Activated naive CD4-positive, alpha-beta T cell treated with anti-CD3 and anti-CD28 coated beads, Interleukin-2, amount 50 U/mL, for 72 hours (primary cell): Measurements from ENCODE around the gene ENOX1. TPM values are rescaled to one million over a fixed set of nuclear protein-coding genes. Genes with fewer than 3 reads are reported as not detected.

Experiments used
- ATAC-seq, 2 donors: fragments of 150-1000 bp; cut with Tn5 transposase; 2 replicates each; pipeline ENCODE4 v1.10.0; 2021; ENCODE audit warnings: mild to moderate bottlenecking in 2 of 2, moderate library complexity in 2 of 2
- DNase-seq, 2 donors: peaks; one replicate each; pipeline ENCODE4 v3.0.0; 2021 to 2022; ENCODE audit warnings: low spot score in 2 of 2
- H3K27ac Mint-ChIP-seq, 2 donors: one replicate each; pipeline ENCODE4 v1.8.0; 2022; ENCODE audit warnings: mild to moderate bottlenecking in 2 of 2, mixed read lengths in 2 of 2
- H3K36me3 Mint-ChIP-seq, 2 donors: one replicate each; pipeline ENCODE4 v1.8.0; 2022; ENCODE audit warnings: mixed read lengths in 2 of 2
- H3K9me3 Mint-ChIP-seq, 2 donors: one replicate each; pipeline ENCODE4 v1.8.0; 2022; ENCODE audit warnings: mixed read lengths in 2 of 2
- total RNA-seq, 2 donors: library from RNA; stranded (reverse); gene quantifications; one replicate each; pipeline ENCODE4 v1.2.3, GENCODE V29; 2022

Gene ENOX1
- total RNA-seq, 2 donors from 2014 or later: 1.8 TPM; not detected in 1

DNA sequence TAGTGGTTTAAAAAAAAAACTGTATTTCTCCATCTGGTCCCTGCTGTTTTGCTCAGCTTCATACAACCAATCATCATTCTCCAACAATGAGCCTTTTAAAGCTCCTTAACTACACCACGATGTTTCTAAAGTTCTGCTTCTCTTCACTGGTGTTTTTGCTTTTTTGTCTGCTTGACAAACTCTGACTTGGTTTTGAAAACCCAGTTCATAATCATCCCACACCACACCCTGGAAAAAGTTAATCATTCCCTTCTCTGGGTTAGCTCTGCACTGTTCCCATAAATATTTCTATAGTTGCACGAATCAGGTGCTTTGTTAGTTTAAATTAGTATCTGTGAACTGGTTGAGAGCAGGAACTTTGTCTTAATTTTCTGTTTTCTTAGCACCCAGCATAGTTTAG lies 217.1 kb downstream of the ENOX1 start:
- Mint-ChIP-seq H3K9me3 (peaks cover 0 to 2% of the 10 kb centered on the region in 2 donors), H3K36me3 (no peaks in the 10 kb centered on the region), H3K27ac (no peak overlapping the region)
- no peak for ATAC-seq
- no peak for DNase-seq

DNA sequence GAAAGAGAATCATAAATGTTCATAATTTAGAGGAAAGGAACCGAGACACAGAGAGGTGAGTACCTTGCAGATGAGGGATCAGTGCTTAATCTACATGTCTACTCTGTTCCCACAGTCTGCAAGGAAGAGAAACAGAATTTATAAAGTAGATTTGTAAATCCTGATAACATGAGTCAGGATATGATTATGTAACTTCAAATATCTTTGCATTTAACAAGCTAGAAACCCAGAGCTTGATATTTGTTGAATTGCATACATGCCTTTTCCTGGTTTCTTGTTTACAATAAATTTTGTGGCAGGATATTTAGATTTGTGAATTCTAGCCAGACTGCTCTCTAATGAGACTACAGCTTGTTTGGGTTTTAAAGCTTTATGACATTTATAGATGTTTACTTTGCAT lies 219.2 kb downstream of the ENOX1 start:
- no peaks in the 10 kb centered on the region for H3K36me3 Mint-ChIP-seq
- no peaks in the 10 kb centered on the region for H3K9me3 Mint-ChIP-seq
- DNase-seq (no peak), ATAC-seq (no peak)
- no peak overlapping the region for H3K27ac Mint-ChIP-seq

DNA sequence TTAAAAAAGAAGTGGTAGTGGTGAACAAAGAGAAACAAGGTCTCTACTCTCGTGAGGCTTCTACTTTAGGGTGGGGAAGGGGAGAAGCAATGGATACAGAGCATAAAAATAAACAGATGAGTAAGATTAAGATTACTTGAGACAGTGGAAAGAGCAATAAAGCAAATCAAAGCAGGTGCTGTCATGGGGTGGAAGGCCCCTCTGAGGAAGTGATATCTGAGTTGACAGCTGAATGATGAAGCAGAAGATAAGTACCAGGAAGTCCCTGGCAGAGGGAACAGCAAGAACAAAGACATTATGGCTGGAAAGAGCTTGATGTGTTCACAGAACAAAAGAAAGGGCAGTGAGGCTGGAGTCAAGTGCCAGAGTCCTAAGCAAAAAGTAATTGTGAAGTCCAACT lies 221.8 kb downstream of the ENOX1 start:
- no peak for DNase-seq
- H3K9me3 Mint-ChIP-seq: no peaks in the 10 kb centered on the region
- no peak for ATAC-seq
- no peaks in the 10 kb centered on the region for H3K36me3 Mint-ChIP-seq
- peak overlapping the region in 1 of 2 donors; percentile 19 for H3K27ac Mint-ChIP-seq

DNA sequence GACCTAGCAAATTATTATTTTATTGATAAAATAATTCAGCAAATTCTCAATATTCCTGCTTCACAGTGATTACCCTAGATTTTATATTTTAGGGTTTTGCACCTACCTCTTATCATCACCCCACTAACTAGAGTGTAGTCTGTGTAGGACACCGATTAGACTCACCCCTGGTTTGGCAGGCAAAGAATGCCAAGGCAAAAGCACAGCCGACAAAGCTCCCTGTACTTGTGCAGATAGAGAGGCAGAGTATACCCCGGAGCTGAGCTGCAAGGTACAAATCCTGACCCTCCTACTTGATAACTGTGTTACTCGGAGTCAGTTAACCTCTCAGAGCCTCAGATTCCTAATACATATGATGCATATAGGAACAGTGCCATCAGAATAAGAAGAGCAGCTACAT lies 225.7 kb downstream of the ENOX1 start:
- ATAC-seq: no peak

DNA sequence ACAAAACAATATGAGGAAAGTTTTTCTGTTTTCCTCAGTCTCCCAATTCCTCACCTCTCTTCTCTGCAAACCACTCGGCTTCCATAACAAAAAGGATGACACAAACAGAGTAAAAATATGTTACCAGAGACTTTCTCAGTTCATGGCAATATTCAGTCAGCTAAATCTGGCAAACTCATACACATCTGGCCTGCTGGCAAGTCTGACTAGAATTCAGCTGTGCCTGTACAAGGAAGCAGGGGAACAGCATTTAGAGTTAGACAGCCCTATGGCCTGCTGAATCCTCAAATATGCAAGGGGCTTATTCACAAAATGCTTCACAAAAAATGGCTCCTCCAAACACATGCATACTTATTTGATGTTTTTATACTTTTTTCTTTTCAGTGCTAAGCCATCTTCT lies 227.8 kb downstream of the ENOX1 start:
- ATAC-seq: no peak
- no peak overlapping the region for H3K27ac Mint-ChIP-seq

More for the DNA sequence above, 225.7 kb downstream of the ENOX1 start:
- H3K27ac Mint-ChIP-seq: no peak overlapping the region
- DNase-seq: no peak
- no peaks in the 10 kb centered on the region for H3K9me3 Mint-ChIP-seq
- H3K36me3 Mint-ChIP-seq: no peaks in the 10 kb centered on the region

DNA sequence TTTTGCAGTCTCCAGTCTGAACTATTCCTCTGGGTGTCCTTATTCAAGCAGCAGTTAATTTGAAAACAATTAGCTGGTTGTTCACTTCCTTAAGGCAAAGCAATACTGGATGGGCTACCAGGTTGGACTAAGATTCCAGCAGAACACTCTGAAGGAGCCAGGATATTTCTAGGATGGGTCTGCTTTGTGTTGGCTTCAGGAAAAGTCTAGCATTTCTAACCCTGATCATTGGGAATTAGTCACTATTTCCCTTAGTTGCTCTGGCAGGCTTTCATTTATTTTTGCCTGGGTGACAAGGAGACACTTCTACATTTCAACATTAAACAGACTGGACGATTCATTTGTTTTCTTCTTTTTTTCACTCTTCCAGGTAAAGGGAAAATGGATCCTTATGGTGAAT lies 228.4 kb downstream of the ENOX1 start:
- Mint-ChIP-seq H3K9me3 (no peaks in the 10 kb centered on the region), H3K27ac (no peak overlapping the region), H3K36me3 (no peaks in the 10 kb centered on the region)
- ATAC-seq: no peak
- no peak for DNase-seq

More for the DNA sequence above, 227.8 kb downstream of the ENOX1 start:
- Mint-ChIP-seq H3K9me3 (no peaks in the 10 kb centered on the region), H3K36me3 (no peaks in the 10 kb centered on the region)
- no peak for DNase-seq

DNA sequence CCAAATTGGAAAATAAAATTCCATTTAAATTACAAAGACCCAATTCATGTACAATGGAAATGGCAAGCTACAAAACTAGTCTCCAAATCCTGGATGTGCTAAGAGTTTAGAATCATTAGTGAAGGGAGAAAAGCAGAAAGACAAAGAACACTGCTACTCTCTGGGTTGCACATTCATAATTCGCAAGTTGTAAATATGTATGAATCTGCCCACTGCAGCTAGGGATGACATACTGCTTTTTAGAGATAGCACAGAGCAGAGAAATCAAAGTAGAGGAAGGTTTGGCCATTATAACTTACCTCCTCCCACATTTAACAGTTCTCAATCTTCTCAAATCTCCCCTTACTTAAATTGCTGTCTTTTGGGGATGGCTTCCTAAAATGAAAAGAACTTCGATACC lies 231.1 kb downstream of the ENOX1 start:
- Mint-ChIP-seq H3K36me3 (no peaks in the 10 kb centered on the region), H3K27ac (no peak overlapping the region), H3K9me3 (no peaks in the 10 kb centered on the region)
- DNase-seq (no peak), ATAC-seq (no peak)

DNA sequence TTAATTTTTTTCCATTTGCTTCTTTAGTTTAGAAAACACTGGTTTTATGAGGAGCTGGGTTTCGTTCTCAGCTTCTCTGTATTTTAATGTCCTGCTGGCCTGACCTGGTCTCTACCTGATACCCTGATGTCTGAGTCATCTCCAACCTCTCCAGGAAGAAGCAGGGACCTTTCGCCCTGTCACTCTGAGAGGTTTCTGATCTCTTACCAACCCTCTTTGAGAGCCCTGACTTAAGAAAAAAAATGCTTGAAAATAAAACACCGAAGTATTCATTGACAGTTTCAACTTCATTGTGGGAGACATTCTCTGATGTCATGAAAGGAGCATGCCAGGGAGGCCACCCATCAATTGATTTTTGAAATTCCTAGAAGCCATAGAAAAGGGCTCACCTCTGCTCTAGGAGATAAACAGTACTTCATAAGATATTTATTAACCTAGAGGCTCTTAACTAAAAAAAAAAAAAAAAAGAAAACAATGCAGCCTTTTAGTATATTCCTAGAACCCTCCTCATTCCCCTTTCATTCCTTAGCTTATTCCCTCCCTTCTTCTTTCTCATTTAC lies 234.8 kb downstream of the ENOX1 start:
- Mint-ChIP-seq H3K27ac (no peak overlapping the region), H3K9me3 (no peaks in the 10 kb centered on the region), H3K36me3 (no peaks in the 10 kb centered on the region)
- no peak for ATAC-seq
- no peak for DNase-seq

DNA sequence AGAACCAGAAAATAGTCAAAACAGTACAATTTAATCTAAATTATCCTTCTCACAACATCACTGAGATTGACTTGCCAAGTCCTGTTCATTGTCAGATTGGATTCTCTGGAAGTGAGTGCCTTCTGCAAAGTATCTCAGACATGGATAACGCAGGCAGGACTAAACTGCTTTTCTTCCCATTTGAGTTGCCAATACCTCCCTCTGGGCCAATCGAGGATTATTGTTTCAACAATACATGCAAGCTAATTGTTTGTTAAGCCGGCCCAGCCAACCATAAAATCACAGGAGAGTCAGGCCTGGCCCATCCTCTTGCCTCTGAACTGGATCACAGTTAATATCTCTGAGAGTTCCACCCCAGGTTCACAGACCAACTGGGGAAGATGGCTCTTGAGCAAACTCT lies 240.0 kb downstream of the ENOX1 start:
- ATAC-seq: no peak
- H3K9me3 Mint-ChIP-seq: no peaks in the 10 kb centered on the region

DNA sequence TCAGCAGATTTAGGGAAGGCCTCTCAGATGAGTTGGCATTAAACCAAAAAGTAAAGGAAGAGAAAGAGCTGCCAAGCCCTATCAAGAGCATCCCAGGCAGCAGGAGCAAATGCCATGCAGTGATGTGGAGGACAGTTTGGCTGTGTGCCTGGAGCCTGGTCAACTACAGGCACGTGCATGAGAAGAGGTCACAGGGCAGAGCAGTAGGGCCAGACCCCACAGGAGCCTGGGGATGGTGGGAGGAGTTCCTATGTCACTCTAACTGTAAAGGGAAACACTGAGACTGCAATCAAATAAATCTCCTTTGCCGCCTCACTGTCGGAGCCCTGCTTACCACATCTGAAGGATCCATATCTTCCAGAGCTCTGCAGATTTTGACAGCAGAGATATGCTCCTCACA lies 240.5 kb downstream of the ENOX1 start:
- Mint-ChIP-seq H3K27ac (no peak overlapping the region), H3K9me3 (no peaks in the 10 kb centered on the region), H3K36me3 (no peaks in the 10 kb centered on the region)
- DNase-seq (no peak), ATAC-seq (no peak)

More for the DNA sequence above, 240.0 kb downstream of the ENOX1 start:
- no peak for DNase-seq
- Mint-ChIP-seq H3K27ac (no peak overlapping the region), H3K36me3 (no peaks in the 10 kb centered on the region)

DNA sequence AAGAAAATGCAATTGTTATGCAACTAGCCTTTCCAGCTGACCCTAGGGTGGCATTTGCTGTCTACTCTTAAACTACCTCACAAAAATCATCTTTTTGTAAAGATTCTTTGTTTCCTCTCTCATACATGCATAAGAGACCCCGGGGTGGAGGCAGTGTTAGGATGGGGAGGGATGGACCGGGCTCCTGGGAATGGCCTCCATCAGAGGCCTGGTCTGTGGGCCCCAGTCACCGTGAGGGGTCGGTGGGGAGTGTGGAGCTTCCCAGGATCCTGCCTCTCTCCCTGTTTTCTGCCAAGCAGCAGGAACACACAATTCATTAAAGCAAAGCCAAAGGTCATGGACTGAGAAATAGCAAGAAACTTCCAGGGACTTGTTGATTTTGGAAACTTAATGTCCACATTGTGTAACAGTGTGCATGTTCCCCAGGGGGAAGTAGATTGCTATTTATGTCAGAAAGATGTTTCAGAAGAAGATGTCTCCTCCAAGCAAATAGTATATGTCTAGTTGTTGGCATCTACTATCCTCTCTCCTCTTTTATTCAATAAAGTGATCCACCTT lies 241.4 kb downstream of the ENOX1 start:
- DNase-seq (no peak), ATAC-seq (no peak)
- Mint-ChIP-seq H3K9me3 (no peaks in the 10 kb centered on the region), H3K36me3 (no peaks in the 10 kb centered on the region), H3K27ac (no peak overlapping the region)

DNA sequence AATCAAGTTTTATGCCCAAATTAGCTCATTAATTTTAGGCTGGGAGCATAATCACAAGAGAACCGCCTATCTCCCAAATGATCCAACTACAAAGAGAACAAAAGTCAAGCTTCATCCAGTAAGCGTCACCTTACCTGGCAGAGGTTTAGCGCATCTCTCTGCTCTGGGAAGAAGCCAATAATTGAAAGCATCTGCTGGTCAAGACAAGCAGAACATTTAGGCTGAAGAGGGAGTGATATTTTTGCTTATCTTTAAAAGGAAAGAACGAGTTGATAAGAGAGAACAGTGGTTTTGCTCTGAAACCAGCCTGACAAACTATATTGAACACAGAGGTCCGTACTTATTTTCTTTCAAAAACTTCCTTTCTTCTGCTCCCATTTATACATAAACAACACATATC lies 242.1 kb downstream of the ENOX1 start:
- Mint-ChIP-seq H3K36me3 (no peaks in the 10 kb centered on the region), H3K27ac (no peak overlapping the region), H3K9me3 (no peaks in the 10 kb centered on the region)
- ATAC-seq (no peak), DNase-seq (no peak)

DNA sequence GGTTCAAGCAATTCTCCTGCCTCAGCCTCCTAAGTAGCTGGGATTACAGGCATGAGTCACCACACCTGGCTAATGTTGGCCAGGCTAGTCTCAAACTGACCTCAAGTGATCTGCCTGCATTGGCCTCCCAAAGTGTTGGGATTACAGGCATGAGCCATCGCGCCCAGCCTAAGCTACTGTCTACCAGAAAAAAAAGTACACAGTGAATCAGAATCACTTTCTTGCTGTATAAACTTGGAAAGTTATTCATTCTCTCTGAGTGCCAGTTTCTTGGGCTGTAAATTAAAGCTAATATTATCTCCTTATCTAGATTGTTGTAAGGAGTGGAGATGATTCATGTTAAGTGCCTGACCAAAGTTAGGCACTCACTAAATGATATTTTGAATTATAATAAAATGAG lies 242.8 kb downstream of the ENOX1 start:
- ATAC-seq (no peak), DNase-seq (no peak)
- Mint-ChIP-seq H3K9me3 (peaks cover 0 to 3% of the 10 kb centered on the region in 2 donors), H3K36me3 (no peaks in the 10 kb centered on the region), H3K27ac (no peak overlapping the region)

DNA sequence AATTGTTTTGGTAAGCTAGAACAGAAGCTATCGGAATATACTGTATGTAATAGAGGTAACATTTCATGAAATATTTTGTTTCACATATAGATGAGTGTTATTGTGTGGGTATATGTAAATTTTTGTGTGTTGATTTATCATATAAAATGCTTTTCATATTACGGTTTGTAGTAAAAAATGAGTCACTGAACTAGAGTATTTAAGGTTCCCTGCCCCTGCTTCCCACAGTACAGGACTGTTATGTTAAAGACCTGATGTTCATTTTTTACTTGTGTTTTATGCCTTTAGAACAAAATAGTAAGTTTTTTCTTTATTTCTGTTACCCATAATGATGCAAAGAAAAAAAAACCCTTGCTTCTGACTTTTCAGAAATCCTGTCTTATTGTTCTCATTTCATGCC lies 243.4 kb downstream of the ENOX1 start:
- Mint-ChIP-seq H3K9me3 (peaks cover 0 to 4% of the 10 kb centered on the region in 2 donors), H3K36me3 (no peaks in the 10 kb centered on the region), H3K27ac (no peak overlapping the region)
- no peak for ATAC-seq
- no peak for DNase-seq

DNA sequence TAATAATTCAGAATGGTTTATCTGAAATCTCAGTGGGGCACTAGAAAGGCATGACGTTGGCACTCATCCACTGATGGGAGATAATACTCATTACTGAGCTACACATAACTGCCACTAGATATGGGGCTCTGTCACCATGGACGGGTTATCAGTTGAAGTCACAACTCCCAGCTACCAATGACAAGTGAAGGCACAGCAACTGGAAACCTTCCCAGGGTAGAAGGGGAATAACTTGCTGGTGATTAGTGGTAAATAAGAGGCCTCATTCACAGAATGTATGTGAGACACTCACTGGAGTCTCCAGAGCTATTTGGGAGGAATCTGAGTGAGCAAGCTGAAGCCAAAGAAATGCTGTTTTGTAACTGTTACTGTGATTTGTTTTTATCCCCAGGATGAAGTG lies 249.6 kb downstream of the ENOX1 start:
- H3K9me3 Mint-ChIP-seq: peaks cover 0 to 4% of the 10 kb centered on the region in 2 donors
- DNase-seq (no peak), ATAC-seq (no peak)
- H3K36me3 Mint-ChIP-seq: no peaks in the 10 kb centered on the region
- H3K27ac Mint-ChIP-seq: no peak overlapping the region

DNA sequence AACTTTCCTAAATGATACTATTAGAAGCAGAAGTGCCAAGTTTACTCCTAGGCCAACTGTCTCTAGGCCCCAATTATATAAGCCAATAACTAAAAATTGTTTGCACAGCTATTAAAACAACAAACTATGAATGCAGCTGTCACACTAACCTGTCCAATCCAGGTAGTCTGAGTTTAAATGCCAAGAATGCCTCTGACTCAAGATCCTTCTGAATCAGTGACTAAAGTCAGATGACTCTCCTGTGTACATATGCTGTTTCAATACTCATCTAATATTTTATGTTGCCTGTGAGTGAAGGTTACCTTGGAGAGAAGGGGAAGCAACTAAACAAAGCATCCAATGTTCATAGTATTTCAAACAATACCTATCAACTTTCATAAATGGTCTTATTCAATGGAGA lies 257.0 kb downstream of the ENOX1 start:
- H3K9me3 Mint-ChIP-seq: no peaks in the 10 kb centered on the region
- H3K27ac Mint-ChIP-seq: no peak overlapping the region
- ATAC-seq (no peak), DNase-seq (no peak)
- no peaks in the 10 kb centered on the region for H3K36me3 Mint-ChIP-seq

DNA sequence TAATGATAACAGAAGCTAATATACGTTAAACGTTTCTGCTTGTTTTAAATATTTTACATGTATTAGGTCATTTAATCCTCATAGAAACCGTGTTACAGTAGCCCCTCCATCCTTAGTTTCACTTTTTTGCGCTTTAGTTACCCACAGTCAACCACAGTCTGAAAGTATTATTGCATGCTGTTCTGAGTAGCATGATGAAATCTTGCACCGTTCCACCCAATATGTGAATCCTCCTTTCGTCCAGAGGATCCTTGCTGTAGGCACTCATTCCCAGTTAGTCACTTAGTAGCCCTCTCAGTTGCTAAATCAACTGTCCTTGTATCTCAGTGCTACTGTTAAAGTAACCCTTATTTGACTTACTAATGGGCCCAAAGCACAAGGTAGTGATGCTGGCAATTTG lies 257.8 kb downstream of the ENOX1 start:
- no peak overlapping the region for H3K27ac Mint-ChIP-seq
- no peaks in the 10 kb centered on the region for H3K36me3 Mint-ChIP-seq
- no peak for DNase-seq
- H3K9me3 Mint-ChIP-seq: no peaks in the 10 kb centered on the region
- no peak for ATAC-seq

DNA sequence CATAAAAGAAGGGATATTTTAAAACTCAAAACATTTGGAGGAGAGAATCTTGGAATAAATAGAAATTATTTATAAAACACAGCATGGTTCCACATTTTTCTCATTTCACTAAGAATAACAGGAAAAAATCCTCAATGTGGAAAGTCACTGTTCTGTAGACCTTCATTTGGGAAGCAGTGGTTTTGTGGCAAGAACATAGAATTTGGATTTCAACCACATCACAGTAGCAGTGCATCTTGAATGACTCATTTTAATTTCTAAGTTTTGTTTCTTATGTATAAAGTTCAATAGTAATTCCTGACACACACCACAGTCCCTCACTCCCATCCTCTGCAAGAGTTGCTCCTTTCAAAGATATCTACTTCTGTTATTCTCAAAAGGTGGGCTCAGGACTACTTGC lies 264.0 kb downstream of the ENOX1 start:
- DNase-seq (no peak), ATAC-seq (no peak)
- H3K27ac Mint-ChIP-seq: no peak overlapping the region
- H3K9me3 Mint-ChIP-seq: no peaks in the 10 kb centered on the region
- no peaks in the 10 kb centered on the region for H3K36me3 Mint-ChIP-seq

DNA sequence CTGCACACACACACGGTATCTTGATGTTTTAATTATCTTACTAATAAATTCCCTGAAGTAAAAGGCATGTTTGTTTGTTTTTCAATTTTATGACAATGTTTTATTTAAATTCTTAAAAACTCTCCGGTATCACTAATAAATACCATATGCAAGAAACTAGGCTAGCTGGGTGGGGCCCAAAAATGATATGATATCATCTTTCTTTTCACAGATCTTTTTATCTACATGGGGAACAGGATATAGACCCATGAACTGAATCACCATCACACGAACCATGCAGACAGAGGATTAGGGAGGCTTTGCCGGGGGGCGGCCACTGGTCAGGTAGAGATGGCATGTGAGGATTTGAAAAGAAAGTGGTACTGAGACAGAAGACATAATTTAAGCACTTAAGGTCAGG lies 266.4 kb downstream of the ENOX1 start:
- no peak for ATAC-seq
- H3K36me3 Mint-ChIP-seq: no peaks in the 10 kb centered on the region

More for the DNA sequence above, 266.4 kb downstream of the ENOX1 start:
- no peak overlapping the region for H3K27ac Mint-ChIP-seq
- no peak for DNase-seq
- H3K9me3 Mint-ChIP-seq: no peaks in the 10 kb centered on the region
